Measurements from ENCODE around the gene TGFA. TPM values are rescaled to one million over a fixed set of nuclear protein-coding genes. Genes with fewer than 3 reads are reported as not detected.

TGFA gene
- total and polyA plus RNA-seq, 10 of the 15 experiments (the other 5 are each of a cell fraction or from before 2014, with no cell fraction given), result 0.03 to 0.23 TPM; not detected in 8

GRCh38 chr2:70463997-70464396 is 89.6 kb downstream of the TGFA start:
- Histone ChIP-seq H3K79me2 (ENCODE audit: control insufficient read depth, insufficient read depth, low read length) (no peaks in the 10 kb centered on the region), H3K9ac (ENCODE audit: control insufficient read depth, insufficient read depth, low read length) (no peak overlapping the region), H3K4me1 (ENCODE audit: control insufficient read depth, insufficient read depth, low read length) (no peaks in the 10 kb centered on the region), H3K36me3 (ENCODE audit: control insufficient read depth in 2 of 2, insufficient read depth in 2 of 2, low read length in 1 of 2) (no peaks in the 10 kb centered on the region), H2AFZ (ENCODE audit: control insufficient read depth, low read depth, low read length) (no peak overlapping the region), H3K9me3 (replicated peaks; ENCODE audit: control insufficient read depth, insufficient read depth, low read length) (no peaks in the 10 kb centered on the region), H3K27me3 (replicated peaks in 1 of 2; ENCODE audit: control insufficient read depth in 2 of 2, insufficient read depth in 2 of 2, low read length in 1 of 2) (peaks cover 2% of the 10 kb centered on the region in 2 experiments; a peak in 3 of 4 replicates), H3K4me2 (ENCODE audit: control insufficient read depth, insufficient read depth) (no peak overlapping the region), H4K20me1 (ENCODE audit: control insufficient read depth, insufficient read depth) (no peaks in the 10 kb centered on the region), H3K27ac (ENCODE audit: control insufficient read depth, insufficient read depth) (no peak overlapping the region), H3K4me3 (no peak overlapping the region)
- BruUV-seq (replicated peaks), result no TSS peak
- RAD21 ChIA-PET (ENCODE audit: unreplicated experiment), result no interaction called here
- FAIRE-seq, result no peak
- 11% methylated on average over 4 of the region's 4 CpGs for WGBS (ENCODE audit: insufficient coverage, insufficient replicate concordance, low lambda C conversion rate, missing lambda C conversion rate)
- CTCF ChIA-PET, result no interaction called here
- no peak for ATAC-seq
- DNase-seq (ENCODE audit: low read depth, low spot score), result no peak
- in situ Hi-C loops (cut with MboI), result no loop called here
- no peak for TF ChIP-seq SUZ12 (IDR thresholded peaks at IDR 0.05; ENCODE audit: unreplicated experiment)
- no peak for TF ChIP-seq SREBF2 (IDR thresholded peaks at IDR 0.05; ENCODE audit: low read length)
- no peak for TF ChIP-seq PAX5 (IDR thresholded peaks at IDR 0.05; ENCODE audit: borderline replicate concordance, low read depth, low read length)
- no peak for TF ChIP-seq EZH2 (IDR thresholded peaks at IDR 0.05; ENCODE audit: borderline replicate concordance, control insufficient read depth, low read depth, low read length)
- SMC1A ChIA-PET (ENCODE audit: uncharacterized antibody, unreplicated experiment), result no interaction called here
- POLR2A ChIA-PET, result no interaction called here
- intact Hi-C loops (cut with micrococcal nuclease; ENCODE audit: unreplicated experiment), result no loop called here

DNA sequence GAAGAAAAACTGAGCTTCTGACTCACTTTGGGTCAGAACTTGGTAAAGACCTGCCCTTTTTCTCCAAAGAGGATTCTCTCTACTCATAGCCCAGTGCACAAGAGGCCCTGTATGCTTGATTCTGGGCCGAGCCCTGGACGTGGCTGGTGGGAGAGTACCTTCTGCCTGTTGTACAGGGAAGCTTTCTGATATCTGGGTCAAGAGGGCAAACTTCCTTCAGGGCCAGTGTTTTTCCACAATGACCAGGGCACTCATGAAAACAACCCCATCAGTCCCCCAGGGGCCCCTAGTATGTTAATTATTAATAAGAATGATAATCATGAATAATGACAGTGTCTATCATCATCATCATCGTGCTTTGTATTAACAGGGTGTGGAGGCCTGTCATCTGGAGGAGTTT is 90.0 kb downstream of the TGFA start:
- Histone ChIP-seq H3K4me1 (ENCODE audit: control insufficient read depth, insufficient read depth, low read length) (no peaks in the 10 kb centered on the region), H3K4me2 (ENCODE audit: control insufficient read depth, insufficient read depth) (no peak overlapping the region), H3K4me3 (no peak overlapping the region), H3K36me3 (ENCODE audit: control insufficient read depth in 2 of 2, insufficient read depth in 2 of 2, low read length in 1 of 2) (no peaks in the 10 kb centered on the region), H3K9me3 (replicated peaks; ENCODE audit: control insufficient read depth, insufficient read depth, low read length) (no peaks in the 10 kb centered on the region), H3K27ac (ENCODE audit: control insufficient read depth, insufficient read depth) (no peak overlapping the region), H3K27me3 (replicated peaks in 1 of 2; ENCODE audit: control insufficient read depth in 2 of 2, insufficient read depth in 2 of 2, low read length in 1 of 2) (peaks cover 2% of the 10 kb centered on the region in 2 experiments; a peak in 3 of 4 replicates), H3K9ac (ENCODE audit: control insufficient read depth, insufficient read depth, low read length) (no peak overlapping the region), H2AFZ (ENCODE audit: control insufficient read depth, low read depth, low read length) (no peak overlapping the region), H3K79me2 (ENCODE audit: control insufficient read depth, insufficient read depth, low read length) (no peaks in the 10 kb centered on the region), H4K20me1 (ENCODE audit: control insufficient read depth, insufficient read depth) (no peaks in the 10 kb centered on the region)
- ChIA-PET CTCF (no interaction called here), POLR2A (no interaction called here), RAD21 (ENCODE audit: unreplicated experiment) (no interaction called here), SMC1A (ENCODE audit: uncharacterized antibody, unreplicated experiment) (no interaction called here)
- FAIRE-seq, result no peak
- WGBS (ENCODE audit: insufficient coverage, insufficient replicate concordance, low lambda C conversion rate, missing lambda C conversion rate), result 2% methylated on average over 3 of the region's 3 CpGs
- intact Hi-C loops (cut with micrococcal nuclease; ENCODE audit: unreplicated experiment), result no loop called here
- in situ Hi-C loops (cut with MboI), result no loop called here
- ATAC-seq, result no peak
- DNase-seq (ENCODE audit: low read depth, low spot score), result no peak
- BruUV-seq (replicated peaks), result no TSS peak
- TF ChIP-seq, protein P1, sequence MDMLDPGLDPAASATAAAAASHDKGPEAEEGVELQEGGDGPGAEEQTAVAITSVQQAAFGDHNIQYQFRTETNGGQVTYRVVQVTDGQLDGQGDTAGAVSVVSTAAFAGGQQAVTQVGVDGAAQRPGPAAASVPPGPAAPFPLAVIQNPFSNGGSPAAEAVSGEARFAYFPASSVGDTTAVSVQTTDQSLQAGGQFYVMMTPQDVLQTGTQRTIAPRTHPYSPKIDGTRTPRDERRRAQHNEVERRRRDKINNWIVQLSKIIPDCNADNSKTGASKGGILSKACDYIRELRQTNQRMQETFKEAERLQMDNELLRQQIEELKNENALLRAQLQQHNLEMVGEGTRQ (IDR thresholded peaks at IDR 0.05; ENCODE audit: borderline replicate concordance, low read depth, low read length), result no peak
- no peak for TF ChIP-seq CHD2 (IDR thresholded peaks at IDR 0.05; ENCODE audit: borderline replicate concordance, low read depth, low read length)
- TF ChIP-seq YBX1 (IDR thresholded peaks at IDR 0.05), result no peak
- TF ChIP-seq, protein P2, sequence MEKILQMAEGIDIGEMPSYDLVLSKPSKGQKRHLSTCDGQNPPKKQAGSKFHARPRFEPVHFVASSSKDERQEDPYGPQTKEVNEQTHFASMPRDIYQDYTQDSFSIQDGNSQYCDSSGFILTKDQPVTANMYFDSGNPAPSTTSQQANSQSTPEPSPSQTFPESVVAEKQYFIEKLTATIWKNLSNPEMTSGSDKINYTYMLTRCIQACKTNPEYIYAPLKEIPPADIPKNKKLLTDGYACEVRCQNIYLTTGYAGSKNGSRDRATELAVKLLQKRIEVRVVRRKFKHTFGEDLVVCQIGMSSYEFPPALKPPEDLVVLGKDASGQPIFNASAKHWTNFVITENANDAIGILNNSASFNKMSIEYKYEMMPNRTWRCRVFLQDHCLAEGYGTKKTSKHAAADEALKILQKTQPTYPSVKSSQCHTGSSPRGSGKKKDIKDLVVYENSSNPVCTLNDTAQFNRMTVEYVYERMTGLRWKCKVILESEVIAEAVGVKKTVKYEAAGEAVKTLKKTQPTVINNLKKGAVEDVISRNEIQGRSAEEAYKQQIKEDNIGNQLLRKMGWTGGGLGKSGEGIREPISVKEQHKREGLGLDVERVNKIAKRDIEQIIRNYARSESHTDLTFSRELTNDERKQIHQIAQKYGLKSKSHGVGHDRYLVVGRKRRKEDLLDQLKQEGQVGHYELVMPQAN (conservative IDR thresholded peaks at IDR 0.05), result no peak
- no peak for TF ChIP-seq HDAC6 (IDR thresholded peaks at IDR 0.05; ENCODE audit: unreplicated experiment)
- no peak for TF ChIP-seq RUNX3 (IDR thresholded peaks at IDR 0.05; ENCODE audit: low read length)
- no peak for TF ChIP-seq SUPT20H (IDR thresholded peaks at IDR 0.05; ENCODE audit: borderline replicate concordance, control insufficient read depth, low read depth, low read length)
- TF ChIP-seq, protein P3, sequence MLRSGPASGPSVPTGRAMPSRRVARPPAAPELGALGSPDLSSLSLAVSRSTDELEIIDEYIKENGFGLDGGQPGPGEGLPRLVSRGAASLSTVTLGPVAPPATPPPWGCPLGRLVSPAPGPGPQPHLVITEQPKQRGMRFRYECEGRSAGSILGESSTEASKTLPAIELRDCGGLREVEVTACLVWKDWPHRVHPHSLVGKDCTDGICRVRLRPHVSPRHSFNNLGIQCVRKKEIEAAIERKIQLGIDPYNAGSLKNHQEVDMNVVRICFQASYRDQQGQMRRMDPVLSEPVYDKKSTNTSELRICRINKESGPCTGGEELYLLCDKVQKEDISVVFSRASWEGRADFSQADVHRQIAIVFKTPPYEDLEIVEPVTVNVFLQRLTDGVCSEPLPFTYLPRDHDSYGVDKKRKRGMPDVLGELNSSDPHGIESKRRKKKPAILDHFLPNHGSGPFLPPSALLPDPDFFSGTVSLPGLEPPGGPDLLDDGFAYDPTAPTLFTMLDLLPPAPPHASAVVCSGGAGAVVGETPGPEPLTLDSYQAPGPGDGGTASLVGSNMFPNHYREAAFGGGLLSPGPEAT (IDR thresholded peaks at IDR 0.05; ENCODE audit: low read depth), result no peak
- TF ChIP-seq POU2F2 (IDR thresholded peaks at IDR 0.05; ENCODE audit: borderline replicate concordance, low read depth, low read length), result no peak
- TF ChIP-seq NFYA (IDR thresholded peaks at IDR 0.05; ENCODE audit: borderline replicate concordance, low read depth, low read length), result no peak
